Occipital lobe (tissue), 2 donors: ENCODE results near the gene ATP1B1. TPM values are rescaled to one million over a fixed set of nuclear protein-coding genes. Genes with fewer than 3 reads are reported as not detected.
"Not testable (repeated sequence)": the region's sequence is repeated elsewhere in the genome, so short reads cannot be mapped to it uniquely, and the experiment has no call there.

Experiments
- DNase-seq: peaks from one replicate; lab custom pipeline; 2025; lab: John Stamatoyannopoulos, UW
- total RNA-seq: library from RNA; depleted of rRNA; stranded (reverse); fragments of >200 nt; gene quantifications from one replicate; pipeline ENCODE4 v1.2.3, GENCODE V29; 2014

ATP1B1 gene
- total RNA-seq, 1 donor from 2014 or later, result 233 TPM

GRCh38 chr1:169115891-169116585, 9.5 kb downstream of the ATP1B1 start:
- DNase-seq, result no peak

- DNase-seq, result no peak
Measured at GRCh38 chr1:169117014-169117413, 10.5 kb downstream of the ATP1B1 start.

- no peak for DNase-seq
Measured at GRCh38 chr1:169117599-169117998, 11.1 kb downstream of the ATP1B1 start.

GRCh38 chr1:169118227-169118626, 11.7 kb downstream of the ATP1B1 start:
- no peak for DNase-seq

- no peak for DNase-seq
Measured at GRCh38 chr1:169119405-169119804, 12.9 kb downstream of the ATP1B1 start.

- no peak for DNase-seq
Measured at GRCh38 chr1:169120066-169120465, 13.6 kb downstream of the ATP1B1 start.

GRCh38 chr1:169121146-169121923, 14.8 kb downstream of the ATP1B1 start:
- DNase-seq, result no peak

GRCh38 chr1:169122976-169123375, 16.5 kb downstream of the ATP1B1 start:
- DNase-seq, result no peak

- DNase-seq, result no peak
Measured at GRCh38 chr1:169124459-169124858, 18.0 kb downstream of the ATP1B1 start.

GRCh38 chr1:169125597-169125996, 19.1 kb downstream of the ATP1B1 start:
- not testable (repeated sequence) for DNase-seq

- DNase-seq, result no peak
Measured at GRCh38 chr1:169126335-169126734, 19.8 kb downstream of the ATP1B1 start.

GRCh38 chr1:169127305-169127704, 20.8 kb downstream of the ATP1B1 start:
- DNase-seq, result no peak

- no peak for DNase-seq
Measured at GRCh38 chr1:169128562-169128961, 22.1 kb downstream of the ATP1B1 start.

GRCh38 chr1:169129109-169129784, 22.8 kb downstream of the ATP1B1 start:
- DNase-seq, result no peak

- no peak for DNase-seq
Measured at GRCh38 chr1:169130683-169131082, 24.2 kb downstream of the ATP1B1 start.

- no peak for DNase-seq
Measured at GRCh38 chr1:169132512-169133227, 26.2 kb downstream of the ATP1B1 start.

GRCh38 chr1:169133228-169133576, 26.7 kb downstream of the ATP1B1 start:
- DNase-seq, result no peak

GRCh38 chr1:169133801-169134502, 27.5 kb downstream of the ATP1B1 start:
- DNase-seq, result no peak

GRCh38 chr1:169137357-169137756, 30.9 kb downstream of the ATP1B1 start:
- no peak for DNase-seq

- DNase-seq, result no peak
Measured at GRCh38 chr1:169138866-169139670, 32.6 kb downstream of the ATP1B1 start.
